Ecto neural progenitor cell (in vitro differentiated cells): ENCODE results near the gene CAMTA1.
"Not testable (repeated sequence)": the region's sequence is repeated elsewhere in the genome, so short reads cannot be mapped to it uniquely, and the experiment has no call there.

ENCODE experiments used
- DNase-seq: peaks from one replicate; pipeline ENCODE4 v3.0.0-alpha.2; 2018; ENCODE audit warnings: low spot score

CAMTA1 gene

GRCh38 chr1:6809461-6809860, 24.2 kb downstream of the CAMTA1 start:
- no peak for DNase-seq

- DNase-seq: not testable (repeated sequence)
These were observed 25.0 kb downstream of the CAMTA1 start for GRCh38 chr1:6810146-6810734.

GRCh38 chr1:6811583-6811982, 26.3 kb downstream of the CAMTA1 start:
- DNase-seq: no peak

GRCh38 chr1:6813165-6813564, 27.9 kb downstream of the CAMTA1 start:
- no peak for DNase-seq

- no peak for DNase-seq
These were observed 30.5 kb downstream of the CAMTA1 start for GRCh38 chr1:6815726-6816125.

GRCh38 chr1:6819246-6820040, 34.2 kb downstream of the CAMTA1 start:
- DNase-seq: no peak

GRCh38 chr1:6820899-6821298, 35.6 kb downstream of the CAMTA1 start:
- DNase-seq: no peak

- no peak for DNase-seq
These were observed 37.5 kb downstream of the CAMTA1 start for GRCh38 chr1:6822530-6823359.

GRCh38 chr1:6823793-6824192, 38.5 kb downstream of the CAMTA1 start:
- DNase-seq: no peak

GRCh38 chr1:6824665-6825368, 39.6 kb downstream of the CAMTA1 start:
- no peak for DNase-seq

- DNase-seq: no peak
These were observed 40.6 kb downstream of the CAMTA1 start for GRCh38 chr1:6825828-6826227.

GRCh38 chr1:6827079-6827478, 41.8 kb downstream of the CAMTA1 start:
- no peak for DNase-seq

GRCh38 chr1:6827630-6828165, 42.4 kb downstream of the CAMTA1 start:
- DNase-seq: no peak

- DNase-seq: no peak
These were observed 46.1 kb downstream of the CAMTA1 start for GRCh38 chr1:6831366-6831765.

GRCh38 chr1:6832006-6832405, 46.8 kb downstream of the CAMTA1 start:
- DNase-seq: not testable (repeated sequence)

GRCh38 chr1:6832531-6833188, 47.4 kb downstream of the CAMTA1 start:
- no peak for DNase-seq

GRCh38 chr1:6833804-6834203, 48.5 kb downstream of the CAMTA1 start:
- no peak for DNase-seq

GRCh38 chr1:6834366-6834765, 49.1 kb downstream of the CAMTA1 start:
- no peak for DNase-seq

- DNase-seq: no peak
These were observed 49.9 kb downstream of the CAMTA1 start for GRCh38 chr1:6835139-6835538.

GRCh38 chr1:6842301-6842700, 57.0 kb downstream of the CAMTA1 start:
- no peak for DNase-seq

- DNase-seq: not testable (repeated sequence)
These were observed 60.5 kb downstream of the CAMTA1 start for GRCh38 chr1:6845786-6846185.
